Activated naive CD4-positive, alpha-beta T cell treated with Interleukin-2 at 50 U/mL for 16 hours (primary cell): Measurements from ENCODE around the gene MCEE.
"Not testable (repeated sequence)": the region's sequence is repeated elsewhere in the genome, so short reads cannot be mapped to it uniquely, and the experiment has no call there.

ENCODE experiments used
- DNase-seq: peaks from one replicate; pipeline ENCODE4 v3.0.0-alpha.2; 2020

Gene MCEE

DNA sequence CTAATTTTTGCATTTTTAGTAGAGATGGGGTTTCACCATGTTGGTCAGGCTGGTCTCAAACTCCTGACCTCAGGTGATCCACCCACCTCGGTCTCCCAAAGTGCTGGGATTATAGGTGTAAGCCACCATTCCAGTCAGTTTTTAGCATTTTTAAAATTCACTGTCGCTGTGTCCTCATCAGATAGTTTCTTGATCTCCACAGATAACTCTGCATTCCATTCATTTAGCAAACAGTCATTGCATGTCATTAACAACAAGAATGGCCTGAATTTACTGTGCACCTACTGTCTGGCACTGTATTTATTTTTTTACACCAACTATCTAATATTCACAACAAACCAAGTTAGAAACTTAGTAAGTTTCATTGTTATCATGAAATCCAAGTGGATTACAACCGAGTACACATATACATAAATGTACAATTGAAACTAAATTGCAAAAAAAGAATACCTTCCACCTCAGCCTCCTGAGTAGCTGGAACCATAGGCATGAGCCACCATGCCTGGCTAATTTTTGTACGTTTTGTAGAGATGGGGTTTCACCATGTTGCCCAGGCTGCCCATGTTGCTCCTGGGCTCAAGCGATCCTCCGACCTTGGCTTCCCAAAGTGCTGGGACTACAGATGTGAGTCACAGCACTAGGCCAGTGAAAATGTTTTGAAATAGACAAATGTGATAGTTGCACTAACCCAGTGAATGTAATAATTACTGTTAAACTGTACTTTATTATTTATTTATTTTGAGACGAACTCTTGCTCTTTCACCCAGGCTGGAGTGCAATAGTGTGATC is 4.3 kb downstream of the MCEE start:
- no peak for DNase-seq

DNA sequence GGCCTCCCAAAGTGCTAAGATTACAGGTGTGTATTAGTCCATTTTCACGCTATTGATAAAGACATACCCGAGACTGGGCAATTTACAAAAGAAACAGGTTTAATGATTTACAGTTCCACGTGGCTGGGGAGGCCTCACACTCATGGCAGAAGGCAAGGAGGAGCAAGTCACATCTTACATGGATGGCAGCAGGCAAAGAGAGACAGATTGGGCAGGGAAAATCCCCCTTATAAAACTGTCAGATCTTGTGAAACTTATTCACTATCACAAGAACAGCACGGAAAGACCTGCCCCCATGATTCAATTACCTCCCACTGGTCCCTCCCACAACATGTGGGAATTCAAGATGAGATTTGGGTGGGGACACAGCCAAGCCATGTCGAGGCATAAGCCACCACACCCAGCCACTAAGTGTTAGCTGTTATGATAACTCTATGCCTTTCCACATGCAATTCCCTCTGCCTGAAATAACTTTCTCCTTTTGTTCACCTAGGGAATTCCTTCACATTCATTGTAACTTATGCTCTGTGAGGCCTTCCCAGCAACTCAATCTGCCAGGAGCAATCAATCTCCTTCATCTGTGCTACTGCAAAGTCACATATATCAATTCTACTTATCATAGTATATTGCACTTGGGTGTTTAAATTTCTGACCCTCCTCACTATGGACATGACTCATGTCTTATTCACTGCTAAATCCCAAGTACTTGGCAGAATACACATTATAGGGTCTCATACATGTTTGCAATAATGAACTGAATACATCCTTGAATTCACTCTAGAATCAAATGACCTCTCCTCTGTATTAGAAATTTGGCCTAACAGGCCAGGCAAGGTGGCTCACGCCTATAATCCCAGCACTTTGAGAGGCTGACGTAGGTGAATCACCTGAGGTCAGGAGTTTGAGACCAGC is 7.4 kb downstream of the MCEE start:
- no peak for DNase-seq

DNA sequence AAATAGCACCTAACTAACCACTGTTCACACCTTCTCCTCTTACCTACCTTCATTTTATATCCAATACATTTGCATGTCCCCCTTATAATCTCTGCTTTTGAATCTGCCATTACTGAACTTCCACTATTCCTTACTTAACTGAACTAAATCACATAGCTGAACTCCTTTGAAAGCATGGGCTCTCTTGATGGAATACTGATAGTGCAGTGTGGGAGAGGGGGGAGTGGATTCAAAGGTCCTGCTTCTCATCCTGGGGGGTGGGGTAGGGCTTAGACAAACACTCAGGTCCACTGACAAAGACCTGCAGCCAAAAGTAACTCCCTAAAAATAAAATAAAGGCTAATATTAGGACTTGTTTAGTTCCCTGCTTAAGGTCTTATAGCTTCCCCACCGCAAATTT is 8.6 kb downstream of the MCEE start:
- DNase-seq, result no peak

DNA sequence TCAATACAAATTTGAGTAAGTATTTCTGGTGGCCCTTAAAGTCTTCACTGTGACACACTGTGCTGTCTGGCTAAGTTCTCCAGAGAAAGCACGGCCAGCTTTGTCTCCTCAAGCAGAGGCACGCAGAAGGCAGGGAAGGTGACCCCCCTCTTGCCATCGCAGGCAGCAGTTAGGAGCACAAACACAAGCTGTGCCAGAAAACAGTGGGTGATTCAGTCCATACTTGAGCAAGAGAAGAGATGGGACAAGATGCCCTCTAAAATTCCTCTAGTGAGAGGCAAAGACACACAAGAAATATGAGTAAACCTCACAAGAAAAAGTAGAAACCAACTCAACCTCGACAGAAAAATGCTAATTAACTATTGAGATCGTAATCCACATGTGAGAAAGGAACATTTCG is 9.8 kb downstream of the MCEE start:
- DNase-seq, result no peak

DNA sequence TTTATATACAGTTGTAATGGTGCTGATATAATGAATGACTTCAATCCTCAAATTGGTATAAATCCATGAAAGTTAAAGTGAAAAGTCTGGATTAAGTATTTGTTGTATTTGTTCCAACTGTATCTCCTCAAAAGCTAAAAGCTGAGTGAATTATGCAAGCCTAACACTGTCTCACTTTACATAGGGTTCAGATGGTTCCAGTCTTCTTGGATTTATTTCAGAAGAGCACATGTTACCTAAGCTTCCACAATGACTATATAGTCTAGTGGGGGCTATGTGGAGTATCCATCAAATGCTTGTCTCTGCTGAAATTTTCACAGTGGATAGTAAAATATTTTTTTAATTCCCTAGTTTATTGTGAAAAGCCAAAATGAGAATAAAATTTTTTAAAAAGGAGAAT is 13.0 kb downstream of the MCEE start:
- no peak for DNase-seq

DNA sequence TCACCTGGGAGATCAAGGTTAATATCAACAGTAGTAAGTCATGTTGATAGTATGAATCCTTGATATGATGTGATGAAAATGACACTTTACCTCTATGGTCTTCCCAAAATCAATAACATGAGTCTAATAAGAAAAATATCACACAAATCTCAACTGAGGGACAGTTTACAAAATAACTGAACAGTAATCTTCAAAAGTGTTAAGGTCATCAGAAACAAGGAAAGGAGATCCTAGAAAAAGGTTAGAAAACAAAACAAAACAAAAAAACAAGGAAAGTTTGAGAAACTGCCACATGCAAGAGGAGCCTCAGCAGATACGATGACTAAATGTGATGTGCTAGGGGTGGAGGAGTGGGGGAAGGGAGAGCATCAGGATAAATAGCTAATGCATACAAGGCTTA is 16.2 kb downstream of the MCEE start:
- no peak for DNase-seq

DNA sequence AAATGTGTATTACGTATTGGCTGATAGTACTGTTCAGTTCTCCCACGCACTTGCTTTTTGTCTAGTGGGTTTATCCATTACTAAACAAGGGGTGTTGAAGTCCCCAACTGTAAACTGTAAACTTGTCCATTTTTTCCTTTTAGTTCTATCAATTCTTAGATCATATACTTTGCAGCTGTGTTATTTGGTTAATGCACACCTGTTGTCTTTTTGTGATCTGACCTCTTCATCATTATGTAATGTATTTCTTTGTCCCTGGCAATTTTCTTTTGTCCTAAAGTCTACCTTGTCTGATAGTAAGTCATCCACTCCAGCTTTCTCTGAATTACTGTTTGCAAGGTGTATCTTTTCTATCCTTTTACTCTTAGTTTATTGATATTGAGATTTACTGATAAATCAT is 21.9 kb downstream of the MCEE start:
- DNase-seq, result no peak

DNA sequence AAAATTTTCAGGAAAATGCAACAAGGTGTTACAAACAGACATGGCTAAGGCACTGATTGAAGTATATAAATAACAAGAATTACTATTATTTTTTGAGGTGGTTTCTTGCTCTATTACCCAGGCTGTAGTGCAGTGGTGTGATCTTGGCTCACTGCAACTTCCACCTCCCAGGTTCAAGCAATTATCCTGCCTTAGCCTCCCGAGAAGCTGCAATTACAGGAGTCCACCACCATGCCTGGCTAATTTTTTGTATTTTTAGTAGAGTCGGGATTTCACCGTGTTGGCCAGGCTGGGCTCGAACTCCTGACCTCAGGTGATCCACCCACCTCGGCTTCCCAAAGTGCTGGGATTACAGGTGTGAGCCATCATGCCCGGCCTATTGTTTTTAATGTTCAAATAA is 23.6 kb downstream of the MCEE start:
- not testable (repeated sequence) for DNase-seq

DNA sequence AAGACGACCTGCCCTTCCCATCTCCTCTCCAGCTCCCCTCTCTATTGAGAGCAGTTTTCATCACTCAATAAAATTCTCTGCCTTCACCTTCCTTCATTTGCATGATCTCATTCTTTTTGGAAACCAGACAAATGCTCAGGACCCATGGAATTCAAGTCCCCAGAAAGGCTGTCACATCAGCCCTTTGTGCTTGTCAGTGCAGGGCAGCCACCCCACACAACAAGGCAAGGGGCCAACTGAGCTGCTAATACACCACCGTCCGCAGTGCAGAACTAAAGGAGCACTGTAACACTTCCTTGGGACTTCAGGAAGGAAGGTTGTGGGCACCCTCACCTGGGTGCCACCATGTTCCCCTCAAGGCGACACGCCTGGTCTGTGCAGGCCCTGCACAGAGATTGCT is 26.2 kb downstream of the MCEE start:
- DNase-seq, result no peak

DNA sequence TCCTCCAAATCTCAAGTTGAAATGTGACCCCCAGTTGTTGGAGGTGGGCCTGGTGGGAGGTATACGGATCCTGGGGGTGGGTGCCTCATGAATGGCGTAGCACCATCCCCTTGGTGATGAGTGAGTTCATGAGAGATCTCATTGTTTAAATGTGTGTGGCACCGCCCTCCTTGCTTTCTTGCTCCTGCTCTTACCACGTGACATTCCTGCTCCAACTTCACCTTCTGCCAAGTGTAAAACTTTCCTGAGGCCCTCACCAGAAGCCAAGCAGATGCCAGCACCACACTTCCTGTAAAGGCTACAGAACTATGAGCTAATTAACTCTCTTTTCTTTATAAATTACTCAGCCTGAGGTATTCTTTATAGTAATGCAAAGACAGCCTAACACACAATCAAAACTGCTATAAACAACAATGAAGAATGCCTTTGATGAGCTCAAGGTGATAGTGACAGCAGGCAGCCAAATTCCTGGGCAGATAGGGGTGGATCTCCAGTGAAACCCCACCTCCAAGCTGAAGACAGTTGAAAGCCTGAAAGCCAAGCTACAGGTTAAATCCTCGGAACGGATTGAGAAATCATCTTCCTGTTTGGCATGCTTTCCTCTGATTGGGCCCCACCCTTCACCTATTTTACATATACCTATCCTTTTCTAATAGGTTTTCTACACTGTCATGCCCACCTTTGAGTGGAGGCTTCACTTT is 26.9 kb downstream of the MCEE start:
- DNase-seq, result no peak

DNA sequence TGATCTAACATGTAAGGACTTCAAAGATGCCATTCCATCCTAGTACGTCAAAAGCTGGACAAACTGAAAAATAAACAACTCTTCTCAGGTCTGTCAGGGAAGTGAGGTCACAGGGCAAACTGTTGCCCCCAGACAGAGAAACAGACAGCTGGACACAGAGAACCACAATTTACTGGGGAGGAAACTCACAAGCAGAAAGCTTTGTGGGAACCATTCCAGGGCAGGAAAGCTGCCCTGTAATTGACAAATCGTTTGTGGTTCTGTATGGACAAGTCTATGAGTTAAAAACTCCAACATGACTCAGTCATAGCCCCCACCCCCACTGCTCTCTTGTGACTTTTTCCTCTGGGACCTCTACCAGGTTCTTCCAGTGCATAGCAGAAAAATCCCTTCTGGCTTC is 28.4 kb downstream of the MCEE start:
- no peak for DNase-seq

DNA sequence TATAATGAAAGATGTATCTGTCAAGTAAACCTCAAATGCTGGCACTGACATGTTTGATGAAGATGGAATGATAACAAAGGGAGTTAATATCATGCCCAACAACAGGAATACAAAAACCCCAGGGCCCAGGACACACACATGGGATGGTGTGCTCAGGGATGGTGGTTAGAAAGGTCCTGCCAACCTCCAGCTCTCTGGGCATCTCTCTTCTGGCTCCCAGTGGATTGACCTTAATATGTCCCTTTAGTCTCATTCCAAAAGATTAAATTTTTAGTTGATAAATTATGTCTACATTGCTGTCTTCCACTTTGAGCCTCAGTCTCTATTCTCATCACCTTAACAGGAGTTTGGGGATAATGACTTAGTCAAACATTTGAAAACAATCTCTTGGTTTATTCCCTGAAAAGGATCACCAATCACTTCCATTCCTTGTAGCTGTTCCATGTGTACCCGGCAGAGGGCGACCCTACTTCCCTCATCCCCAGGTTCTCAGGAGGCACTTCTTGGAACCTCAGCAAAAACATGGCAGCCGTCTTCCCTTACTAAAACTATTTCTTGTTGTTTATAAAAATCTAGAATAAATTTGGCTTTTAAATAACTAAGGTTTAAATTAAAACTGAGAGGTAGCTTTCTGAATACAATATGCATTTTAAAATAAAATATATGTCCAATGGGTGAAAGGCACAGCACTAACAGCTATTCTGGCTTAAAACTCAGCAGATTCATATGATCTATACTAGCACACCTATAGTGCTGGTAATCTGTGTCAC is 29.6 kb downstream of the MCEE start:
- DNase-seq, result peak; percentile 51

DNA sequence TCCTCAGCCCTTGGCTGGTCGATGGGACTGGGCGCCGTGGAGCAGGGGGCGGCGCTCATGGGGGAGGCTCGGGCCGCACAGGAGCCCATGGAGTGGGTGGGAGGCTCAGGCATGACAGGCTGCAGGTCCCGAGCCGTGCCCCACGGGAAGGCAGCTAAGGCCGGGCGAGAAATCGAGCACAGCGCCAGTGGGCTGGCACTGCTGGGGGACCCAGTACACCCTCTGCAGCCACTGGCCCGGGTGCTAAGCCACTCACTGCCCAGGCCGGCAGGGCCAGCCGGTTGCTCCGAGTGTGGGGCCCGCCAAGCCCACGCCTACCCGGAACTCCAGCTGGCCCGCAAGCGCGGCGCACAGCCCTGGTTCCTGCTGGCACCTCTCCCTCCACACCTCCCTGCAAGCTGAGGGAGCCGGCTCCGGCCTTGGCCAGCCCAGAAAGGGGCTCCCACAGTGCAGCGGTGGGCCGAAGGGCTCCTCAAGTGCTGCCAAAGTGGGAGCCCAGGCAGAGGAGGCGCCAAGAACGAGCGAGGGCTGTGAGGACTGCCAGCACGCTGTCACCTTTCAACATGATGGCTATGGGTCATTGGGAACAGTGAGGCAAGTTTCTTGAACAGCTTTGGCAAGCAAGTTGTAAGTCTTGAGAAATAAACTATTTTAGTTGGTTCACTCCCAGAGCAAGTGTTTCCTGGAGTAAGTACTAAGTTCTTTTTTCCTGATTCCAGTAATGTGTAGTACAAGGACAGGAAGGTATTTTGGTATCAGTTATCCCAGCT is 37.4 kb downstream of the MCEE start:
- DNase-seq, result not testable (repeated sequence)

DNA sequence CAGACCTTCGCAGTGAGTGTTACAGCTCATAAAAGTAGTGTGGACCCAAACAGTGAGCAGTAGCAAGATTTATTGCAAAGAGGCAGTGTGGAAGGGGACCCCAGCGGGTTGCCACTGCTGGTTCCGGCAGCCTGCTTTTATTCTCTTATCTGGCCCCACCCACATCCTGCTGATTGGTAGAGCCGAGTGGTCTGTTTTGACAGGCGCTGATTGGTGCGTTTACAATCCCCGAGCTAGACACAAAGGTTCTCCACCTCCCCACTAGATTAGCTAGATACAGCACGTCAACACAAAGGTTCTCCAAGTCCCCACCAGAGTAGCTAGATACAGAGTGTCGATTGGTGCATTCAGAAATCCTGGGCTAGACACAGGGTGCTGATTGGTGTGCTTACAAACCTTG is 38.2 kb downstream of the MCEE start:
- not testable (repeated sequence) for DNase-seq

DNA sequence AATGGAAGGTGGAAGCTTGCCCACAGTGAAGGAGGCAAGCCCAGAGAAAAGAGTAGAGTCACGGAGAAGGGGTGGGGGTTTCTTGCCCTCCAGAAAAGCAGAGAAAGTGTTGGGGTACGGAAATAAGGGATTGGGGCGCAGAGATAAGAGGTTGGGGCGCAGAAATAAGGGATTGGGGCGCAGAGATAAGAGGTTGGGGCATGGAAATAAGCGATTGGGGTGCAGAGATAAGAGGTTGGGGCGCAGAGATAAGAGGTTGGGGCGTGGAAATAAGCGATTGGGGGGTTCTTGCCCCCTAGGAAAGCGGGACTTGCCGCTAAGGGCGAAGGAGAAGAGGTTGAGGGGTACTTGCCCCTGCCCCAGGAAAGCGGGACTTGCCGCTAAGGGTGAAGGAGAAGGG is 40.6 kb downstream of the MCEE start:
- DNase-seq, result not testable (repeated sequence)

DNA sequence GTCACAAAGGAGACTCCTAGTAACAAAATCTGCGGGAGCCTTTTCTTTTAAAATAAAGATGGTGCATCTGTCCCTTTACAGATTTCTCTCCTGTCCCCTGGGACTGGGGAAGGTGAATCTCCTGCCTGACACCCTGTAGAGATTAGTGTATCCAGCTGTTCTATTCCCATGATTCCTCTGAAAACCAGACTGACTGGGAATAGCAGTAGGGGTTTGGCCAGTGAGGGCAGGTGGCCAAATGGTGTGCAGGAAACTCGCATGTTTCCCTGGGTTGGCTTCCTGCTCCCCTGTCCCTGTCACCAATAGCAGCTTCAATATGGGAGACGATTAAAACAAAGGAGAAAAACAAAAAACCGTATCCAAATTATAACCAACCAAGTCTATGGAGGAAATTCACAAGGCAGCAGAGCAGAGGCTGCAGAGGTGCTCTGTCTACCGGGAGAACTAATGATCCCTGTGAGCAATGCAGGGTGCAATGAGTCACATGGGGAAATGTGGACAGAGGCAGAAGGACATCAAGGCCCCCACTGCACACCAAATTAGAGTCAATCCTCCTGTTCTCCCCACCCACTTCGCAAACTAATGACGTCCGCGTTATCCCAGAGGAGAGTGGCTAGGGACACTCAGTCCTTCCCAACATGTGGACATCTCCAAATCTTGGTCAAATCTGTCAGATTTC is 44.6 kb downstream of the MCEE start:
- DNase-seq, result not testable (repeated sequence)

DNA sequence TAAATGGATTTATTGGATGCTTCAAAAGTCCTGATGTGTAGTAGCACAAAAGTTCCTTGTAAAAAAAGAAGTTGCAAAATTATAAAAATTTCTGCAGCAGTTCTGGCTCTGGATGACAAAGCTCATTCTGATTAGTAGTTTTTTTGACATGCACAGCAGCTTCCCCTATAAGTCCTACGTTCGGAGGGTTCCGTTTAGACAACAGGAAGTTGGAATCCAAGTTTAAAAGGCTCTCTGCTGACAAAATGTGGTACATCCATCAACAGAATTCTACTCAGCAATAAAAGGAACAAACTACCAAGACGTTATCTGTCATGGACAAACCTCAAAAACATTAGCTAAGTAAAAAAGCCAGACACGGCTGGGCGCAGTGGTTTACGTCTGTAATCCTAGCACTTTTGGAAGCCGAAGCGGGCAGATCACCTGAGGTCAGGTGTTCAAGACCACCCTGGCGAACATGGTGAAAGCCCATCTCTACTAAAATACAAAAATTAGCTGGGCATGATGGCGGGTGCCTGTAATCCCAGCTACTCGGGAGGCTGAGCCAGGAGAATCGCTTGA is 46.2 kb downstream of the MCEE start:
- not testable (repeated sequence) for DNase-seq

DNA sequence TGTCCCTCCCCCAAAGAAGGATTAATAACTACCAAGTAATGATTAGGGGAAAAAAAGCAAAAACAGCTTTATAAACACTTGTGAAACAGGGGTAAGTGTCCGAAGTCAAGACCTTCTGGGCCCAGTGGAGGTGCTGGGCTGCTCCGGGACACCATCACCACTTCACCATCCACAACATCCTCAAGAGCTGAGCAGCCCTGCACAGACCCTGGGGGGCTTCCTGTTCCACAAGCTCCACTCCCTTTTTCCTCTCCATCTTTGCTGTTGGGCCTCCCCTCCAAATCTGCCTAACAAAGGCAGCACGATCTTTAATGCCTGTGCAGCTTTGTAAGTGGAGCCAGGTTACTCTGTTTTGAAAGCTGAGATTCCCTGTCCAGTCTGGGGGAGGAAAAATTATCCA is 46.7 kb downstream of the MCEE start:
- DNase-seq, result not testable (repeated sequence)

DNA sequence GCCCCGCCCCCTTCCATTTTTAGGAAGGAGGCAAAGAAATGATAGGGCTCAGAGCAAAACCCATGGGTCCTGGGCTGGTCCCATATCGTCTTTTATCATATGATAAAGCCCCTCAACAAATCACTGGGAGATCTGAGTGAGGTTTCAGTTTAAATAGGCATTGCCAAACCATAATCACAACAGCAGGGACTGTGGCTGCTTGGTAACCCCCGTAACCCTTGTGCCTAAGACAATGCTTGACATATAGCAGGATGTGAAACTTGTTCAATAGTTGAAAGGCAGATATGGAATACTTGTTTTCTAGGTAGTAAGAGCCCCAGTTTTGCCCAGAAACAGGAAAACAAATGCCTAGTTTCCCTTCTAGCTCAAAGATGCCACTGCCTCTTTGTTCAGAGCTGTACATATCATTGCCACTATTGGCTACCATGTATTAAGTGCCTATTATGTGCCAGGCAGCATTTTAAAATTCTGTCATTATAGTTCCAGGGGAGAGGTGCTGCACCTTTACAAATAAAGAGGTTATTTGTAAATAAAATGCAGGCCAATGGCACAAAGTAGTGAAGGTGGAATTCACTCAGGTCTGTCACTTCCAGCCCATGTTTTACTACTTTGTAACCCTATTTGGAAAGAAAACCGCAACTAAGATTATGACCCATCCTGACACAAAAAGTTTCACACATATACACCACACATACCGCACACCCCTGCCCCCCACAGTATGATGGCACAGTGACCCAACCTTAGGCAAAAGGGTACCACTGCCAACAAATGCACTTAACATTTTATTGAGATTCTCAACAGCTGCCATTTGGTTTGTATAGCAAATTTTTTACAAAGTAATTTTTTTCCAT is 47.4 kb downstream of the MCEE start:
- peak; percentile 76 for DNase-seq

DNA sequence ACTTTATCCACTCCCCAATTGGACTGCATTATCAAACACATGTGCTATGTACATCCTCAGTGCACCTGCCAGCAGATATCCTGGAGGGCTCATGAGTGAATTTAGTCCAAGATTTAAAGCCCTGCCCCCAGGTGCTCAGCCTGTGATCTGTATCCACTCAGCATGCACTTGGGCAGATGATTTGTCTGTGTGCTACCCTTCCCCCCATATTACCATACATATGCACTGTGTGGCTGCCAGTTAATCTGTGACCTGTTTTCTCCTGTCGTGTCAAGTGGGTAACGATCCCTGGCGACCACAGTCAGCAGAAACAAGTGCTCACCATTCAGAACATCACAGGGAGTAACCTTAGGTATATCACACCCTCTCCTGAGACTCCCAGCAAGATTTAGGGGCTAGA is 51.4 kb downstream of the MCEE start:
- DNase-seq, result no peak
